ENCODE measurements around the gene KIAA0930.

The KIAA0930 gene

GRCh38 chr22:45200860-45201511, 39.7 kb downstream of the KIAA0930 start:
- Histone ChIP-seq H3K27me3 (ENCODE audit: insufficient read depth, low read length, poor library complexity) (no peaks in the 10 kb centered on the region), H2AFZ (ENCODE audit: low read depth, low read length) (no peak overlapping the region), H3K9ac (ENCODE audit: low read depth, low read length) (no peak overlapping the region), H4K20me1 (ENCODE audit: insufficient read depth, low read length) (peaks cover 7% of the 10 kb centered on the region; the same call in 1 of the 2 replicates), H3K4me2 (ENCODE audit: insufficient read depth, low read length) (no peak overlapping the region), H3K4me1 (ENCODE audit: insufficient read depth, low read length) (no peaks in the 10 kb centered on the region), H3K4me3 (ENCODE audit: low read depth in 1 of 2, low read length in 2 of 2) (no peak overlapping the region), H3K9me3 (ENCODE audit: insufficient read depth, low read length, severe bottlenecking) (no peaks in the 10 kb centered on the region), H3K79me2 (ENCODE audit: insufficient read depth, low read length) (no peaks in the 10 kb centered on the region), H3K36me3 (ENCODE audit: insufficient read depth, low read length) (peaks cover 51% of the 10 kb centered on the region), H3K27ac (ENCODE audit: low read length) (no peak overlapping the region)
- DNase-seq: no peak
- ATAC-seq (ENCODE audit: insufficient read depth, low read depth): no peak
- TF ChIP-seq, protein P1, sequence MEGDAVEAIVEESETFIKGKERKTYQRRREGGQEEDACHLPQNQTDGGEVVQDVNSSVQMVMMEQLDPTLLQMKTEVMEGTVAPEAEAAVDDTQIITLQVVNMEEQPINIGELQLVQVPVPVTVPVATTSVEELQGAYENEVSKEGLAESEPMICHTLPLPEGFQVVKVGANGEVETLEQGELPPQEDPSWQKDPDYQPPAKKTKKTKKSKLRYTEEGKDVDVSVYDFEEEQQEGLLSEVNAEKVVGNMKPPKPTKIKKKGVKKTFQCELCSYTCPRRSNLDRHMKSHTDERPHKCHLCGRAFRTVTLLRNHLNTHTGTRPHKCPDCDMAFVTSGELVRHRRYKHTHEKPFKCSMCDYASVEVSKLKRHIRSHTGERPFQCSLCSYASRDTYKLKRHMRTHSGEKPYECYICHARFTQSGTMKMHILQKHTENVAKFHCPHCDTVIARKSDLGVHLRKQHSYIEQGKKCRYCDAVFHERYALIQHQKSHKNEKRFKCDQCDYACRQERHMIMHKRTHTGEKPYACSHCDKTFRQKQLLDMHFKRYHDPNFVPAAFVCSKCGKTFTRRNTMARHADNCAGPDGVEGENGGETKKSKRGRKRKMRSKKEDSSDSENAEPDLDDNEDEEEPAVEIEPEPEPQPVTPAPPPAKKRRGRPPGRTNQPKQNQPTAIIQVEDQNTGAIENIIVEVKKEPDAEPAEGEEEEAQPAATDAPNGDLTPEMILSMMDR (IDR thresholded peaks at IDR 0.05; ENCODE audit: borderline replicate concordance, extremely low read depth, low read length, poor library complexity, severe bottlenecking): no peak
- no peak for TF ChIP-seq EZH2 (IDR thresholded peaks at IDR 0.05; ENCODE audit: borderline replicate concordance, low read depth, low read length, severe bottlenecking)

GRCh38 chr22:45200230-45200629, 40.5 kb downstream of the KIAA0930 start:
- ATAC-seq (ENCODE audit: insufficient read depth, low read depth) (no peak), DNase-seq (no peak)
- H3K4me2 ChIP-seq (ENCODE audit: insufficient read depth, low read length): no peak overlapping the region
- no peak overlapping the region for H2AFZ ChIP-seq (ENCODE audit: low read depth, low read length)
- no peaks in the 10 kb centered on the region for H3K27me3 ChIP-seq (ENCODE audit: insufficient read depth, low read length, poor library complexity)
- no peaks in the 10 kb centered on the region for H3K9me3 ChIP-seq (ENCODE audit: insufficient read depth, low read length, severe bottlenecking)
- peaks cover 48% of the 10 kb centered on the region for H3K36me3 ChIP-seq (ENCODE audit: insufficient read depth, low read length)
- TF ChIP-seq, protein P1 (IDR thresholded peaks at IDR 0.05; ENCODE audit: borderline replicate concordance, extremely low read depth, low read length, poor library complexity, severe bottlenecking): no peak
- no peak for TF ChIP-seq EZH2 (IDR thresholded peaks at IDR 0.05; ENCODE audit: borderline replicate concordance, low read depth, low read length, severe bottlenecking)
- no peak overlapping the region for H3K4me3 ChIP-seq (ENCODE audit: low read depth in 1 of 2, low read length in 2 of 2)
- H3K9ac ChIP-seq (ENCODE audit: low read depth, low read length): no peak overlapping the region
- H3K4me1 ChIP-seq (ENCODE audit: insufficient read depth, low read length): no peaks in the 10 kb centered on the region
- H3K79me2 ChIP-seq (ENCODE audit: insufficient read depth, low read length): no peaks in the 10 kb centered on the region
- H4K20me1 ChIP-seq (ENCODE audit: insufficient read depth, low read length): peaks cover 7% of the 10 kb centered on the region; the same call in 1 of the 2 replicates
- no peak overlapping the region for H3K27ac ChIP-seq (ENCODE audit: low read length)

DNA sequence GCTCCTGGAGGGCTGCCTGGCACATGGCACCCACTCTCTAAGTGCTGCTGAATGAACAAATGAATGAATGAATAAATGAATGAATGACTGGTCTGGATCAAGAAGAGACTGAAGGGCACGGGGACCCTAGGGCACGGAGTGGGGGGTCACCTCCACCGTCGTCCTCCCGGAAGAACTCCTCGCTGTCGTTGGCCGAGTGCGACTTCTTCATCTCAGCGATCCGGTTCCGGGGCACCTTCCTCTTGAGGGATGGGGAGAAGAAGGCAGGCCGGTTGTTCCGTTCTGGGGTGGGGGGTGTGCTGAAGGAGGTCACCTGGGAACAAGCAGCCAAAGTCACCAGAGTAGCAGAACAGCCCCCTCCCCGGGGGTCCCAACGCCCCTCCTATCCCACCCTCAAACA, 41.0 kb downstream of the KIAA0930 start:
- H2AFZ ChIP-seq (ENCODE audit: low read depth, low read length): no peak overlapping the region
- no peak for DNase-seq
- no peaks in the 10 kb centered on the region for H3K79me2 ChIP-seq (ENCODE audit: insufficient read depth, low read length)
- H3K9ac ChIP-seq (ENCODE audit: low read depth, low read length): no peak overlapping the region
- no peak overlapping the region for H3K4me2 ChIP-seq (ENCODE audit: insufficient read depth, low read length)
- H3K9me3 ChIP-seq (ENCODE audit: insufficient read depth, low read length, severe bottlenecking): no peaks in the 10 kb centered on the region
- H4K20me1 ChIP-seq (ENCODE audit: insufficient read depth, low read length): peaks cover 7% of the 10 kb centered on the region; the same call in 1 of the 2 replicates
- no peaks in the 10 kb centered on the region for H3K4me1 ChIP-seq (ENCODE audit: insufficient read depth, low read length)
- no peak for TF ChIP-seq EZH2 (IDR thresholded peaks at IDR 0.05; ENCODE audit: borderline replicate concordance, low read depth, low read length, severe bottlenecking)
- TF ChIP-seq, protein P1 (IDR thresholded peaks at IDR 0.05; ENCODE audit: borderline replicate concordance, extremely low read depth, low read length, poor library complexity, severe bottlenecking): no peak
- ATAC-seq (ENCODE audit: insufficient read depth, low read depth): no peak
- H3K27me3 ChIP-seq (ENCODE audit: insufficient read depth, low read length, poor library complexity): no peaks in the 10 kb centered on the region
- no peak overlapping the region for H3K27ac ChIP-seq (ENCODE audit: low read length)
- H3K36me3 ChIP-seq (ENCODE audit: insufficient read depth, low read length): peaks cover 48% of the 10 kb centered on the region
- no peak overlapping the region for H3K4me3 ChIP-seq (ENCODE audit: low read depth in 1 of 2, low read length in 2 of 2)

Measured in DND-41 (cell line).